SK-N-DZ (cell line): ENCODE measurements around the gene ELMO1.

Experiments
- DNase-seq: peaks from one replicate; pipeline ENCODE4 v3.0.0-alpha.2; 2015; ENCODE audit warnings: low spot score

The ELMO1 gene

DNA sequence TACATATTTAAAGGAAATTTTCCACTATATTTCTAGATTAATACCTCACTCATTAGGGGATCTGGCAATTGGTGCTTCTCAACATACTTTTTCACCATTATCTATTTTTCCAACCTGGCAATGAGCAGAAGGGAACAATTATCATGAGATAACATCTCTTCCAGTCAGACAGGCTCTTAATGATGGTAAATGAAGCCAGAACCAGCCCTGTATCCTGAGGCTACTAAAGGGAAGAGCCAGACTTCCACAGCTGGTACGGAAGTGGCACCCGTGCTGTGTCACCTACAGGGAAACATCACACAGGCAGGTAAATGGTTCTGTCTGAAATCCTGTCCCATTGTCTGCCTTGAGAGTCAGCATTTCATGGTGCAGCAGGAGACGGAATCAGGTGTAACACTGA, 75.9 kb downstream of the ELMO1 start:
- DNase-seq = peak; percentile 84

GRCh38 chr7:37371755-37372154, 76.9 kb downstream of the ELMO1 start:
- no peak for DNase-seq

- DNase-seq = no peak
Observed at GRCh38 chr7:37369906-37370305, 78.8 kb downstream of the ELMO1 start.

DNA sequence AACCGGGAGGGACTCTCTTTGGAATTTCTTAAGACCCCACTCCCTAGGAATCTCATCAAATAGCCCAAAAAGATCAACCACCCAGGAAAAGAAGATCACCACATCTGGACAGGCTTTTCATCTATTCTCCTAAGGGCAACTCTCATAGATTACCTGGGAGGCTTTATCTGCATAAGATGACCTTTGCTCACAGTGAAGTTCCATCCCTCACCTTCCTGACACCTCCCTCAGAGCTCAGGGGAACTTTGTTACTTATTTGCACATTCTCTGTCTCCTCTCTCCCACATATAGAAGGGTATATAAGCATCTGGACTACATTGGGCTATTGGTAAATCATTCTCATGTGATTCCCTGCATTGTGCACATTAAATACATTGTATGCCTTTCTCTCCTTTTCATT, 80.1 kb downstream of the ELMO1 start:
- no peak for DNase-seq

GRCh38 chr7:37367010-37367409, 81.7 kb downstream of the ELMO1 start:
- no peak for DNase-seq

DNA sequence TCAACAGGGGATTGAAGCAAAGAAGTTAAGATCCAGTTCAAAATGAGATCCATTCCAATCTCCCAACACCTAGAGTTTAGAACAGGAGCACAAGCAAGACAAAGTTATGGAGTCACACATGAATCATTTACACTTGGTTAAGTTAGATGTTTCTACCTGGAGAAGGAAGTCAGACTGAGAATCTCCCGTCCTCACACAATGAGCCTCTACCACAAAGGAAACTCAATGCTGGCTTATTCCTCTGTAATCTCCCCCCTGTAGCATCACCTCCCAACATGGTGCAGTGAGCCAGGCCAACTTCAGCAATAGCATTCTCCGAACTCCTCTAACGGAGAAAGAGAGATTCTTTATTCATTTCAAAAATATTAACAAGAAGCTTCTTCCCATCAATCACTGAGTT, 82.2 kb downstream of the ELMO1 start:
- DNase-seq = no peak

- no peak for DNase-seq
Observed at GRCh38 chr7:37365405-37365804, 83.3 kb downstream of the ELMO1 start.

- no peak for DNase-seq
Observed at GRCh38 chr7:37364856-37365255, 83.8 kb downstream of the ELMO1 start.

GRCh38 chr7:37363536-37364491, 84.8 kb downstream of the ELMO1 start:
- DNase-seq = no peak

GRCh38 chr7:37362802-37363201, 85.9 kb downstream of the ELMO1 start:
- no peak for DNase-seq

- DNase-seq = no peak
Observed at GRCh38 chr7:37360484-37360883, 88.2 kb downstream of the ELMO1 start.

DNA sequence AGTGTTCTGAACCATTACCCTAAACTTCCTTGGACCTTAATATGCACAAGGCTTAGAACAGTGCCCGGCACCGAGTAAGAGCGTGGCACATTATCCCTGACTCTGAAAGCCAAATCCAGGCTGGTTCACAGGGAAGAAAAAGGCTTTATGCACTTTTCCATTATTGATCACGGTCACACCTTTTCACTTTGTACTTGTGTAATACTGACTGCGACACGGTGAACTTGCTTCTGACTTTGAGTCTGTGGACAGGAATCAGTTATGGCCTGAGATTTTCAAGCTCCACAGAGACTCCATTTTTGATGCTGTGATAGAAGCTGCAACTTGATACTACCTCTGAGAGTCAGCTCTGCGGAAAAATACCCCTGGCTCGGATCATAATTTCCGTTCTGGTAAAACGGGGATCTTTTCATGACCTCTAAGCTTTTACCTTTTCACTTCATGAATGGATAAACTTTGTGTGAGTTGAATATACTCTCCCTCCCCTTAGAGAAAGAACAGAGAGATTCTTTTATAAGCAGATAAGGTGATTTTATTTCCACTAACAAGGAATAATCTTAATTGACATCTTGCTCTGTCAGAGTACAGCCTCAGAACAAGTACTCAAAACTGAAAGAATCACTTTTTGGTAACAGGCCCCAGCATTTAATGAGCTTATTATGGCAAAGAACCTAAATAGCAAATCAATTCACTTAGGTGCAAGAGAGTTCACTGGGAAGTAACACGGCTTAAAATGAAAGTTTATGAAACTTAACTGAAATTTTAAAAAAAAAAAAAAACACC, 88.8 kb downstream of the ELMO1 start:
- DNase-seq = peak; percentile 26

- DNase-seq = no peak
Observed at GRCh38 chr7:37359180-37359579, 89.5 kb downstream of the ELMO1 start.

GRCh38 chr7:37357637-37357996, 91.0 kb downstream of the ELMO1 start:
- DNase-seq = no peak

DNA sequence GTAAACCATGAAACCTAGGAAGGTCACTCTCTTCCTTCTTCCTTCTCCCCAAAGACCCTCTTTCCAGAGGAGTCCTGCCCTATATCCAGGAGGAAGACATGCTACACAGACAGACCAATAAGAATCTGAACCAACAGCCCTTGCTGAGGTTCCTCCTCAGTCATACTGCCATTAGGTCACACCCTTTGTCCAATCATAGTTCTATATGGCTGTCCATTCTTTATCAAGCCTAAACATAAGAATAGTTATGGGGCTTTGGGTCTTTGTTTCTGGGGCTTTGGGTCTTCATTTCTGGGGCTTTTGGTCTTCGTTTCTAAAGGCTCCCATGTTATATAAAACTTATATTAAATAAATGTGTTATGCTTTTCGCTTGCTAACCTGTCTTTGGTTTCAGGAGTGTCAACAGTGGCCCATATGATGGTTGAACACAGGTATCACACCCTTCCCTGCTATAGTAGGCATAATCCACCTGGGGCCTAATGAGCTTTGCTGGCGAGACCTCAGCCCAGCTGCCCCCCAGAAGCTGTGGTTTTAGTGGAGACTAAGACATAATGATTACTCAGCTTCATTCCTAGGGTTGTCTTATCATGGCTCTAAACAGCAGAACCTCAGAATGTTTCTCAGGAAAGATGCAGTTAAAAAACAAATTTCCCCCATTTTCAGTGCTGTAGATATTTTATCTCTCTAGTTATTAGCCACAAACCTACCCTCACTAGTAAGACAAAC, 91.6 kb downstream of the ELMO1 start:
- no peak for DNase-seq

- DNase-seq = no peak
Observed at GRCh38 chr7:37354656-37355131, 94.0 kb downstream of the ELMO1 start.

- no peak for DNase-seq
Observed at GRCh38 chr7:37353949-37354655, 94.6 kb downstream of the ELMO1 start.

DNA sequence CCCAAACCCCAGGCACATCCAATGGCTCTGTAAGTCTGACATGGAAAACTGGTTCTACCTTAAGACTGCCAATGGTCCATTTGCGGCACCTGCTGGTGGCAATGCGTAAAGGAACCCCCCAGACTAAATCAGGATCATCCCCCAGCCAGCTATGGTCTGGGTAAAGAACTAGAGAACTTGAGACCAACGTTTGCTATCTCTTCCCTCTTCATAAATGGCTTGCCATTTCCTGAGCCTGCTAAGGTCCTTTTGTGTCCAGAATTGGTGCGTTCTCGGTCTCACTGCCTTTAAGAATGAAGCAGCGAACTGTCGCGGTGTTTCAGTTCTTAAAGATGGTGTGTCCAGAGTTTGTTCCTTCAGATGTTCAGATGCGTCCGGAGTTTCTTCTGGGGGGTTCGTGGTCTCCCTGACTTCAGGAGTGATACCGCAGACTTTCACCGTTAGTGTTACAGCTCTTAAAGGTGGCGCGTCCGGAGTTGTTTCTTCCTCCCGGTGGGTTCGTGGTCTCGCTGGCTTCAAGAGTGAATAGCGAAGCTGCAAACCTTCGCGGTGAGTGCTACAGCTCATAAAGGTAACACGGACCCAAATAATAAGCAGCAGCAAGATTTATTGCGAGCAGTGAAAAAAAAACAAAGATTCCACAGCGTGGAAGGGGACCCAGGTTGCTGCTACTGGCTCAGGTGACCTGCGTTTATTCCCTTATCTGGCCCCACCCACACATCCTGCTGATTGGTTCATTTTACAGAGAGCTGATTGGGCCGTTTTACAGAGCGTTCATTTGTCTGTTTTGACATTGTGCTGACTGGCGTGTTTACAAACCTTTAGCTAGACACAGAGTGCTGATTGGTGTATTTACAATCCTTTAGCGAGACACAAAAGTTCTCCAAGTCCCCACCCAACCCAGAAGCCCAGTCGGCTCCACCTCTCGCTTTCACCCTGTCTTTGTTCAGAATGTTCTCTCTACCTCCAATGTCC, 95.4 kb downstream of the ELMO1 start:
- DNase-seq = no peak

- no peak for DNase-seq
Observed at GRCh38 chr7:37352251-37352880, 96.3 kb downstream of the ELMO1 start.

DNA sequence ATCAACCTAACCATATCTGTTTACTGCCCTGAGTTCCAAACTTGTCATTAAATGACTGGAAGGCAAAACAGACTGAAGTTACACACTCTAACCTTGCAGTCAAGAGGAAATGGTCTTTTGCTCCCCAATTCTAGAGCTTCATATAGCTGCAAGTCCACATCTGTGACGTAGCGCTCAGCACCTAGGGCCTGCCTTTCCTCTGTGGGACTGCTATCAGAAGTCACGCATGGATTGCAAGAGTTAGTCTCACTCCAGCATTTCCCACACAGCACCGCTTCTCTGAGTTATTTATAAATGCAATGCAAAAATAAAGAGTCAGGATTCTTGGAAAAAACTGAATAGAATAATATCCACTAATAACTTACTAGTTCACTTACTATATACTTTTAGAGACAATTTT, 96.9 kb downstream of the ELMO1 start:
- no peak for DNase-seq
